ENCODE measurements around the gene ZNF195. TPM values are rescaled to one million over a fixed set of nuclear protein-coding genes. Genes with fewer than 3 reads are reported as not detected.
"Not testable (repeated sequence)": the region's sequence is repeated elsewhere in the genome, so short reads cannot be mapped to it uniquely, and the experiment has no call there.

Gene ZNF195
- total and polyA plus RNA-seq, 2 of the 8 experiments (the other 6 are each of a cell fraction or from before 2014, with no cell fraction given) = 23.9 to 88.6 TPM

GRCh38 chr11:3426541-3426940 lies 47.6 kb upstream of the ZNF195 start:
- H3K9ac ChIP-seq (replicated peaks in 1 of 4; ENCODE audit: extremely low read depth in 1 of 4, low read depth in 3 of 4, low read length in 3 of 4); H3K36me3 ChIP-seq (ENCODE audit: control insufficient read depth in 2 of 4, insufficient read depth in 4 of 4, low read length in 3 of 4); H2BK120ac ChIP-seq (replicated peaks; ENCODE audit: low read depth, low read length); H3K27me3 ChIP-seq (replicated peaks in 1 of 4; ENCODE audit: control insufficient read depth in 3 of 4, extremely low read depth in 1 of 4, insufficient read depth in 3 of 4, low read length in 3 of 4); H4K8ac ChIP-seq (ENCODE audit: extremely low read depth, insufficient read depth, low read length); H3K4me2 ChIP-seq (ENCODE audit: insufficient read depth in 1 of 2, low read depth in 2 of 2, low read length in 2 of 2); H3K56ac ChIP-seq (replicated peaks; ENCODE audit: insufficient read length, low read depth, low read length); H2BK20ac ChIP-seq (ENCODE audit: low read length); H3K14ac ChIP-seq (ENCODE audit: insufficient read length); H3K4me1 ChIP-seq (replicated peaks in 1 of 4; ENCODE audit: control insufficient read depth in 3 of 4, insufficient read depth in 4 of 4, low read length in 3 of 4); H3K4ac ChIP-seq (replicated peaks; ENCODE audit: insufficient read length, low read depth, low read length); H3K18ac ChIP-seq (ENCODE audit: extremely low read depth, low read length); H3K23ac ChIP-seq (ENCODE audit: insufficient read length); H3K4me3 ChIP-seq (ENCODE audit: extremely low read depth in 1 of 4, insufficient read depth in 2 of 4, low read depth in 3 of 4, low read length in 4 of 4); H4K91ac ChIP-seq (replicated peaks; ENCODE audit: insufficient read length, low read length); H2BK5ac ChIP-seq (ENCODE audit: low read depth, low read length); H3K23me2 ChIP-seq (ENCODE audit: low read depth, low read length); H2BK12ac ChIP-seq (ENCODE audit: low read depth, low read length); DNase-seq (ENCODE audit: low read depth in 1 of 2, low spot score in 2 of 2); H2AK5ac ChIP-seq (ENCODE audit: low read depth, low read length); H3K79me1 ChIP-seq (ENCODE audit: low read depth, low read length); H3K9me3 ChIP-seq (ENCODE audit: insufficient read depth in 2 of 2, low read depth in 1 of 2, low read length in 1 of 2); H2AFZ ChIP-seq (ENCODE audit: low read length); H4K5ac ChIP-seq (ENCODE audit: insufficient read length, low read depth, low read length); H4K20me1 ChIP-seq (replicated peaks in 1 of 2; ENCODE audit: control insufficient read depth in 1 of 2, insufficient read depth in 2 of 2, low read length in 2 of 2); FAIRE-seq; H3K79me2 ChIP-seq (ENCODE audit: control insufficient read depth in 1 of 2, insufficient read depth in 2 of 2, low read length in 2 of 2); H2BK15ac ChIP-seq (ENCODE audit: low read length); H3K27ac ChIP-seq (ENCODE audit: low read depth, low read length); CTCF ChIA-PET (ENCODE audit: partially characterized antibody): not testable (repeated sequence)
- WGBS, 2 experiments (ENCODE audit: extremely low coverage in 1 of 2, insufficient coverage in 1 of 2, insufficient read length in 1 of 2, insufficient replicate concordance in 2 of 2, low coverage in 1 of 2, low lambda C conversion rate in 2 of 2, missing lambda C conversion rate in 1 of 2) = 95% methylated on average over 8 of the region's 8 CpGs; no CpG with 5 or more reads in 1 of the 2 experiments
- POLR2A ChIA-PET (ENCODE audit: partially characterized antibody) = interaction anchor here (1.2 kb wide), 1 partner anchor 31 kb away, joined by 3 read pairs; no protein-coding TSS in a partner anchor

DNA sequence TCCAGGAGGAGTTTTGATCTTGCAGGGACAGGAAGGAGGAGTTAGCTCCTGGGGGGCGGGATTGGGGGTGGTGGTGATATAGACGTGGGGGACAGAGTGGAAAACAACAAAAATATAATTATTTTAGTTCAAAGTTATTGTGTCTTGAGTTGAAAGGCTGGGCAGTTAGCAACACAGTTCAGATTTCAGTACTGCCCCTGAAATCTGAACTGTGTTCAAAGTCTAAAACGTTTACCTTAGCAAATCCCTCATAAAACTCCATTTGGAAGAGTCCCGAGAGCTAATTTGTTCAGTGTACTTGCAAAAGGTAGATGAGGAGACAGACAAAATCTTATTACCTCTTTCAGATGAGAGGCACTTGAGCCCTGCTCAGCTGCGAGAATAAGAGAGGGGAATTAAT lies 45.0 kb upstream of the ZNF195 start:
- not testable (repeated sequence) for H3K36me3 ChIP-seq (ENCODE audit: control insufficient read depth in 2 of 4, insufficient read depth in 4 of 4, low read length in 3 of 4); FAIRE-seq; H2BK5ac ChIP-seq (ENCODE audit: low read depth, low read length); H3K79me2 ChIP-seq (ENCODE audit: control insufficient read depth in 1 of 2, insufficient read depth in 2 of 2, low read length in 2 of 2); H3K9ac ChIP-seq (replicated peaks in 1 of 4; ENCODE audit: extremely low read depth in 1 of 4, low read depth in 3 of 4, low read length in 3 of 4); H2AK5ac ChIP-seq (ENCODE audit: low read depth, low read length); H2BK15ac ChIP-seq (ENCODE audit: low read length); H3K18ac ChIP-seq (ENCODE audit: extremely low read depth, low read length); H2BK12ac ChIP-seq (ENCODE audit: low read depth, low read length); H3K23ac ChIP-seq (ENCODE audit: insufficient read length); H3K23me2 ChIP-seq (ENCODE audit: low read depth, low read length); H4K8ac ChIP-seq (ENCODE audit: extremely low read depth, insufficient read depth, low read length); H3K56ac ChIP-seq (replicated peaks; ENCODE audit: insufficient read length, low read depth, low read length); H3K4ac ChIP-seq (replicated peaks; ENCODE audit: insufficient read length, low read depth, low read length); H2BK120ac ChIP-seq (replicated peaks; ENCODE audit: low read depth, low read length); H4K91ac ChIP-seq (replicated peaks; ENCODE audit: insufficient read length, low read length); H4K20me1 ChIP-seq (replicated peaks in 1 of 2; ENCODE audit: control insufficient read depth in 1 of 2, insufficient read depth in 2 of 2, low read length in 2 of 2); H3K4me1 ChIP-seq (replicated peaks in 1 of 4; ENCODE audit: control insufficient read depth in 3 of 4, insufficient read depth in 4 of 4, low read length in 3 of 4); H3K27me3 ChIP-seq (replicated peaks in 1 of 4; ENCODE audit: control insufficient read depth in 3 of 4, extremely low read depth in 1 of 4, insufficient read depth in 3 of 4, low read length in 3 of 4); H3K14ac ChIP-seq (ENCODE audit: insufficient read length); H2BK20ac ChIP-seq (ENCODE audit: low read length); H3K79me1 ChIP-seq (ENCODE audit: low read depth, low read length); DNase-seq (ENCODE audit: low read depth in 1 of 2, low spot score in 2 of 2); H2AFZ ChIP-seq (ENCODE audit: low read length); H3K27ac ChIP-seq (ENCODE audit: low read depth, low read length); H3K9me3 ChIP-seq (ENCODE audit: insufficient read depth in 2 of 2, low read depth in 1 of 2, low read length in 1 of 2); H4K5ac ChIP-seq (ENCODE audit: insufficient read length, low read depth, low read length)
- POLR2A ChIA-PET (ENCODE audit: partially characterized antibody) = interaction anchor here (0.8 to 1.0 kb wide), 2 partner anchors 11 to 432 kb away, joined by 3 read pairs; partner anchors contain the start of gene NAP1L4
- peak overlapping the region; percentile 75 to 96 for H3K4me2 ChIP-seq (ENCODE audit: insufficient read depth in 1 of 2, low read depth in 2 of 2, low read length in 2 of 2)
- 35% methylated on average over 5 of the region's 5 CpGs; no CpG with 5 or more reads in 1 of the 2 experiments for WGBS, 2 experiments (ENCODE audit: extremely low coverage in 1 of 2, insufficient coverage in 1 of 2, insufficient read length in 1 of 2, insufficient replicate concordance in 2 of 2, low coverage in 1 of 2, low lambda C conversion rate in 2 of 2, missing lambda C conversion rate in 1 of 2)
- CTCF ChIA-PET (ENCODE audit: partially characterized antibody) = interaction anchor here (1.0 kb wide), 1 partner anchor 15 kb away, joined by 3 read pairs; no protein-coding TSS in a partner anchor
- peak overlapping the region in 1 of 4 experiments; percentile 73; a peak in 1 of 8 replicates for H3K4me3 ChIP-seq (ENCODE audit: extremely low read depth in 1 of 4, insufficient read depth in 2 of 4, low read depth in 3 of 4, low read length in 4 of 4)

Measured in H1 (cell line).